CD4-positive, alpha-beta T cell treated with Interleukin-1 beta for 1 hour (primary cell): ENCODE measurements around the gene NF1.
"Not testable (repeated sequence)": the region's sequence is repeated elsewhere in the genome, so short reads cannot be mapped to it uniquely, and the experiment has no call there.

Experiments used
- DNase-seq, 2 donors: peaks; one replicate each; pipeline ENCODE4 v3.0.0-alpha.2; 2020 to 2022

Gene NF1

DNA sequence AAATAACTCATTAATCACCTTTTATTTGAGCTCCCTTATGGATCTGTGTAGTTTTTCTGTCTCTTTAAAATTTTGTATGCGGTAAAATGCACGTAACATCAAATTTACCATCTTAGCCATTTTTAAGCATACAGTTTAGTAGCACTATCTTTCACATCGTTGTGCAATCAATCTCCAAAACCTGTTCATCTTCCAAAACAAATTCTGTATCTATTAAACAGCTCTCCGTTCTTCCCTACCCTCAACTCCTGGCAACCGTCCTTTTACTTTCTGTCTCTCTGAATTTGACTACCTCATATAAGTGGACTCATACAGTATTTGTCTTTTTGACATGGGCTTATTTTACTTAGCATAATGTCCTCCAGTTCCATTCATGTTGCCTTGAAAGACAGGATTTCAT, 100.5 kb downstream of the NF1 start:
- DNase-seq = no peak

DNA sequence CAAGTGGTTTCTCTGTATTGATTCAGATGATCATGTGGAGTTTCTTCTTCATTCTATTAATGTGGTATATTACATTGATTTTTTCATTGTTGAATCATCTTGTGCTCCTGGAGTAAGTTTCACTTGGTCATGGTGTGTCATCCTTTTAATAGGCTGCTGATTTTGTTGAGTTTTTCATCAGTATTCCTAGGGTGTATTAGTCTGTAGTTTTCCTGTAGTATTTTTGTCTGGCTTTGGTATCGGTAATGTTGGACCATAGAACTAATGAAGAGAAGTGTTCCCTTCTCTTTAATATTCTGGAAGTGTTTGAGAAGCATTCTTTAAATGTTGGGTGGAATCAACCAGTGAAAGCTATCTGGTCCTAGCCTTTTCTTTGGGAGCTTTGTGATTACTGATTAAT, 103.2 kb downstream of the NF1 start:
- DNase-seq = no peak

DNA sequence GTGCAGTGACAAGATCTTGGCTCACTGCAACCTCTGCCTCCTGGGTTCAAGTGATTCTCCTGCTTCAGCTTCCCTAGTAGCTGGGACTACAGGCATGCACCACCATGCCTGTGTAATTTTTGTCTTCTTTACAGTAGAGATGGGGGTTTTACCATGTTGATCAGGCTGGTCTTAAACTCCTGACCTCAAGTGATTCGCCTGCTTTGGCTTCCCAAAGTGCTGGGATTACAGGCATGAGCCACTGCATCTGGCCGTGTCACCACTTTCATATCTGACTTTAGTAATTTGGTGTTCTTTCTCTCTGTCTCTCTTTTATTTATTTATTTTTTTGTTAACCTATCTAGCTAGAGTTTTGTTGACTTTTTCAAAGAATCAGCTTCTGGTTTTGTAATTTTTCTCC, 103.9 kb downstream of the NF1 start:
- DNase-seq = not testable (repeated sequence)

DNA sequence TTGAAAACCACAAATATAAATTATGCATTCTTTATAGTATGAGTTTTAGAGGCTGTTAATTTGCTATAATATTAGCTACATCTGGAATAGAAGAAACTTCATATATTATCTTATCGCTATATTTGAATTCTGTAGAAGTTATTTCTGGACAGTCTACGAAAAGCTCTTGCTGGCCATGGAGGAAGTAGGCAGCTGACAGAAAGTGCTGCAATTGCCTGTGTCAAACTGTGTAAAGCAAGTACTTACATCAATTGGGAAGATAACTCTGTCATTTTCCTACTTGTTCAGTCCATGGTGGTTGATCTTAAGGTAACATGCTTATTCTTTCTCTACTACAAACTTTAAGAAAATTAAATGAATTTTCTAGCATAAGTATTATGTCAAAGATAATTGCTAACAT, 105.5 kb downstream of the NF1 start:
- no peak for DNase-seq

DNA sequence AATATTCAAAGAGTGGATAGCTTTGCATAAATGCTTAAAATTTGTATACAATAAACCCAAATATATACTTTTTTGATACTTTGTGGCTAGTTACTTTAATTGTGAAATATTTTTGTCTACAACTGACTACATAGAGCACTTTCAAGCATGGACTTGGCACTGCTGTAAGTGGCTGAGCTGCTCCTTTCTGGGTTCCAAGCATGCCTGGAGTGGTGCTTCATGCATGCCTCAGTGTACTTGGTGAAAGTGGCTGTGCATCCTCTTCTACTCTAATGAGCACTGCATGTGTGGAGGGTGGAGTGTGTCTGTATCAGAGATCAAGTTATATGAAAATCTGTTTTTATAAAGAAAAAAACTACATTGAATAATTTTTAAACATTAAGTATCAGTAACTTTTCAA, 108.2 kb downstream of the NF1 start:
- no peak for DNase-seq

DNA sequence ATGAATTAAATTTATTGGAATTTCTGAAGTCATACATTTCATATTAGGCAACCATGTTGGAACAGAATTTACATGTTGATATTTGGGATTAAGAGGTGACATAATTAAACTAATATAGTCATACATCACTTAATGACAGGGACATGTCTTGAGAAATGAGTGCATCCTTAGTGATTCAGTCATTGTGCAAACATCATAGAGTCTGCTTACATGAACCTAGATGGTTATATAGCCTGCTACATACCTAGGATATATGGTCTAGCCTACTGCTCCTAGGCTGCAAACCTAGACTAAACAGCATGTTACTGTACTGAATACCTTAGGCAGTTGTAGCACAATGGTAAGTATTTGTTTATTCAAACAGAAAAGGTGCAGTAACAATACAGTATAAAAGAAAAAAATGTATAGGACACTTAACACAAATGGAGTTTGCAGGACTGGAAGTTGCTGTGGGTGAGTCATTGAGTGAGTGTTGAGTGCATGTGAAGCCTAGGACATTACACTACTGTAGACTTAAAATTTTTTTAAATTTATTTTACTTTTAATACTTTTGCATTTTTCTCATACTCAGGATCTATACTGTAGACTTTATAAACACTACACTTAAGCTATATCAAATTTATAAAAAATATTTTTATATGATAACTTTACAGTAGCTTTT, 116.7 kb downstream of the NF1 start:
- no peak for DNase-seq

DNA sequence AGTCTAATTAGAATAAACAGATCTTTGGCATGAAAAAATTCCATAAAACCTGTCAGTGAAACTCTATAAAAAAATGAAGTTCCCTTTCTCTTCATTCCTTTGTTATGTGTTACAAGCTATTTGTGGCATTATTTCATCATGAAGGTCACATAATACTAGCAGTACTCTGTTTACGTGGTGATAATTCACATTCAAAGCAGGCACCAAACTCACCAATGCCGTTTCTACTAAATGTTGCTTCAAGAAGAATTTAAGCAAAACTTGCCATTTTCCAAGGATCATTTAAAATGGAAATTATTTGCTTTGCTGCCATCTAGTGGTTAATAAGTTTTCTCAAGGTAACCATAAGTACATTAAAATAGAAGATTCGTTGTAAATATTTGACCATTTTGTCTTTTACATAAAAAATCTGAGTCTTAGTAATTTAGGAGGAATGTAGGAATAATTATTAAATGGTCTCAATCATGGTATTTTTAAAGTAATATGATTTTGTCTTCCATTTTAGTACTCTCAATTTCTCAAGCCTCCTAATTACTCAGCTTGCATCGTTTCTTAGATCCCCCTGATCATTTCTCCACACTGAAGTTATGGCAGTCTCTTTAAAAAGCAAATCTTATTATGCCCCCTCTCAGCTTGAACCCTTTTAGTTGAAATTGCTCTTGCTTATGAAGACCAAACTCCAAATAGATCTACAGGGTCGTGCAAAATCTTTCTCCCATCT, 121.4 kb downstream of the NF1 start:
- peak in 1 of 2 donors; percentile 48 for DNase-seq

DNA sequence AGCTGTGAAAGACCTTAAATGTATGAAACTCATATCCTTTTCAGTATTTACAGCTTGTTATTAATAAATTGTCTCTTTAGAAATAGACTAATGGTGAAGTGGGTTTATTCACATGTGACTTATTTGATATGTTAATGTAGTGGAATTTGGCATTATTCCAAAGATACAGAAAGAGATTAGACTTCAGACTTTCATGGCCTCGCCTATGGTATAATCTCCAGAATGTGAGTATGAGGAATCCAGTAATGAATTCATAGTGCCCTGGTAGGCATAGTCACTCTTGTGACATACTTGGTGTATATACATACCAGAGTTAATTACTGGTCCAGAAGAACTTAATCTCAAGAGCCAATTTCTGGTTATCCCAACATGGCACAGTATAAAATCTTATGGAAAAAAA, 129.6 kb downstream of the NF1 start:
- DNase-seq = no peak

DNA sequence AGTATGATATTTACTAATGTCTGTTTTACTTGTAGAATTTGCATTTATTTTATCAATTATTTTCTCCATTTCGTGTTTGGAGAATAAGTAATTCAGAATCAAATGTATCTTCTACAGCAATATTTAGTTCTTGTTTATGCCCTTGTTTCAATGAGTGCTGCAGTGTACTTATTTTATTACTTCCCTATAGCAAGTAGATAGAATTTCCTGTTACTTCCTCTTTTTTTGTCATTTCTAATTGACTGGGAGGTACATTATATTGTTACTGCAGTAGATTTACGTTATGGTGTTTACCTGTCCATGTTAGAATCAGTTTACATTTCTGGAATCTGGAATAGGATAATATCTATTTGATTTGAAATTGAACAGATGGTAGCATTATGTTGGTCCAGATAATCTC, 131.1 kb downstream of the NF1 start:
- DNase-seq = no peak

DNA sequence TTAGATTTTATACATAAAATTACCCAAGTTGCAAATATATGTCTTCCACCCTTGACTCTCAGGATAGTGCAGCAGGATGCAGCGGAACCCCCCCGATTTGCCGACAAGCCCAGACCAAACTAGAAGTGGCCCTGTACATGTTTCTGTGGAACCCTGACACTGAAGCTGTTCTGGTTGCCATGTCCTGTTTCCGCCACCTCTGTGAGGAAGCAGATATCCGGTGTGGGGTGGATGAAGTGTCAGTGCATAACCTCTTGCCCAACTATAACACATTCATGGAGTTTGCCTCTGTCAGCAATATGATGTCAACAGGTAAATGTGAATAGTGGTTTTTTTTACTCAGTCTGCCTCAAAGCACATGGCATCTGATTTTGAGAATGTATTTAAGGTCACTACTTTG, 131.6 kb downstream of the NF1 start:
- peak in 1 of 2 donors; percentile 13 for DNase-seq

DNA sequence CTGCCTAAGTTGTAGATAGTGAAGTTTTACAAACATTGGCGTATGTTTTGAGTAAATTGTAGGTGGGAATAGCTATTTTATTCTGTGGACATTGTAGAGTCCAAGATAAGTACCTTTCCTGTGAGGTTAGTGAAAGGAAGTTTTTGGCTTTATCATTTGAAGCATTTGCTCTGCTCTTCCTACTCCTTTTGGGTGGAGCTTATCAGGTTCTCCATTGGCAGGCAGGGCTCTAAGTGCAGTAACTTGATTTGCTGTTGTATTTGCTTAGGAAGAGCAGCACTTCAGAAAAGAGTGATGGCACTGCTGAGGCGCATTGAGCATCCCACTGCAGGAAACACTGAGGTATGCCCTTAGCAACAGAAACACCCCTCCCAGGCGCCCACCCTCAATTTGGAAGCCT, 132.2 kb downstream of the NF1 start:
- DNase-seq = no peak

DNA sequence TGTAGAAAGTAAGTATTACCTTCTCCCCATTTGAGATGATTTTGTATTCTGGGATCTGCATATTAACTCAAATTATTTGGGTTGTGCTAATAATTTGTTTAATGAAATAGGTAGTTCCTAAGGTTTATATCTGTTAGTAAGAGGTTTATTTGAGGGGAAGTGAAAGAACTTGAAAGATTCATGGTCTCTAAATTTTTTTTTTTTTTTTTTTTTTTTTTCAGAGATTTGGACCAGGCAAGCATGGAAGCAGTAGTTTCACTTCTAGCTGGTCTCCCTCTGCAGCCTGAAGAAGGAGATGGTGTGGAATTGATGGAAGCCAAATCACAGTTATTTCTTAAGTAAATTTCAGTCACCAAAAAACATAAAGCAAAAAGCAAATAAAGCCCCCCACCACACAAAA, 137.1 kb downstream of the NF1 start:
- DNase-seq = no peak

DNA sequence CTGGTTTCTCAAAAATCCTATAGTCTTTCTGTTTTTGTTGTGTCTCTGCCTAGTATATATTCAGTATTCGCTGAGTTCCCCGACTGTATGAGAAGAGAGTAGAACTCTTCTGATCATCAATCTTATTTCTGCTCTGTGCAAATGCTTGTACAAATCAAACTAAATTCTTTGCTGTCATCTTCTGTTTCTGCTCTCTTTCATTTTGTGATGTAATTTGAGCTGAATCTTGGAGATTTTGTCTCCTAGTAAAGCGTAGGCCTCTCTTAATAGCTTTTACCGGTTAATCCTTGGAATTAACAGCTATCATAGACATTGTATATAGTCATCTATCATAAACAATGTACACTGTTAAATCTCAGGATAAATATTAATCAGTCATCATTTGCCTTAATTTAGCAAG, 140.3 kb downstream of the NF1 start:
- DNase-seq = no peak

DNA sequence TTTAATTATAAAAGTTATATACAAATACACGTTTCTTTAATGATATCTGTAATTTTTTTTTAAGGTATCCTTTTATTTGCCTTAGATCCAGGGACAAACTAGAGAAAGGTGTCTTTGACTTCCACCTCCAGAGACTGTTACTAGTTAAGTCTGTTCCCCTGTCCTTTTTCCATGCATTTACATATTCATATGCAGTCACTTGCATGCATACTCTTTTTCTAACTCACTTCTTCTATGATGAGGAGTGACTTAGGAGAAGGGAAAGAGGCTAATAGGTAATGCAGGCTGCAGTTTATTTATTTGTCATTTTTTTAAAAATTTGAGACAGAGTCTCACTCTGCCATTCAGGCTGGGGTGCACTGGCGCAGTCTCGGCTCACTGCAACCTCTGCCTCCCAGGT, 141.4 kb downstream of the NF1 start:
- DNase-seq = no peak

DNA sequence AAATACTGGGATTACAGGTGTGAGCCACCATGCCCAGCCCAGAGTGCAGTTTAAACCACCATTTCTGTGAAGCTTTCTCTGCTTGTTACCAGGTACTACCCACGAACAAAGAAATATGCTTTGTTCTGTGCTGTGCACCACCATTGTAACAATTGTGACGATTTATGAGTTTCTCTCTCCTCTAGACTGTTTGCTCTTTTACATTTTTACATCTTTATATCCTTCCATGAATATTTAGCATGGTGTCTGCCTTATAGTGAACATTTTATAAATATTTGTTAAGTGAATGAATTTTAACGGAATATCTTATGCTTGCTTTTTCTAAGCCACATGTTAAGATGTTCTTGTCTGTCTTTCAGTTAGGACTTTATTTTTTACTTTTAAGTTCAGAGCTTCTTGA, 141.9 kb downstream of the NF1 start:
- DNase-seq = no peak

DNA sequence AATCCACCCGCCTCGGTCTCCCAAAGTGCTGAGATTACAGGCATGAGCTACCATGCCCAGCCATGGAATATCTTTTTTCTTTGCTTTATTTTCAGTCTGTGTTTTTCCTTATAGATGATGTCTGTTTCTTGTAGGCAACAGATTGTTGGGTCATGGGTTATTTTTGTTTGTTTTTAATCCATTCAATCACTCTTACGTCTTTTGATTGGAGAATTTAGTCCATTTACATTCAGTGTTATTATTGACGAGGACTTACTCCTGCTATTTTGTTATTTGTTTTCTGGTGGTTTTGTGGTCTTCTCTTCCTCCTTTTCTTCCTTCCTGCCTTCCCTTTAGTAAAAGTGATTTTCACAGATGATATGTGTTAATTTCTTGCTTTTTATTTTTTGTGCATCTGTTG, 146.3 kb downstream of the NF1 start:
- DNase-seq = no peak

DNA sequence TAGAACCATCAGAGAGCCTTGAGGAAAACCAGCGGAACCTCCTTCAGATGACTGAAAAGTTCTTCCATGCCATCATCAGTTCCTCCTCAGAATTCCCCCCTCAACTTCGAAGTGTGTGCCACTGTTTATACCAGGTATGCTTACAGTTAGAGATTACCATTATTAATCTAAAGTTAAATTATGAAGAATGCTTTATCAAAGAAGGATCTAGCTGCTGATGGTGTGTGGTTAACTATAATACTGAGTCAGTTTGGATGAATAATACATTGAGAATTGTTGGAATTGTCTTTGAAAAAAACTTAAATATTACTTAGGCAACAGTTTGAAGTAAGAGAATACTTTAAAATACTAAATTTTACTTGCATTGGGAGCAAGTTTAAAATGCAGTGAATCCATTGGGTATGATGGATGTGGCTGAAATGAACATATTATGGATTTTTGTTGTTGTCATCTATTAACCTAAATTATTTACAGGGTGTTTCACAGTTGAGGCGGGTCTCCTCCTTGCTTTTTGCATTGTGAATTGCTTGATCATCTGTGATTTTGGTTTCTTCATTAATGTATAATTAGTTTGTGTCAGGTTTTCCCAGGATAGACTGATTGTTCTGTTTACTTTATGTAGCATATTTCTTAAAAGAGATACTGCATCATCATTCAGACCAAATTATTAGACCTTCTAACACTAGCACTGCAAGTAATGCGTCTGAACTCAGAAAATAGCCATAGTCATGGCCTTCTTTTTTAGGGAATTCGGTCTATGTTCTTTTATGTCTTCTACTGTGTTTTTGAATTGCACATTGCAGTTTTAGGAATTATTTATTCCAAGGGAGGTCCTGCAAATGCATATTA, 154.4 kb downstream of the NF1 start:
- no peak for DNase-seq

DNA sequence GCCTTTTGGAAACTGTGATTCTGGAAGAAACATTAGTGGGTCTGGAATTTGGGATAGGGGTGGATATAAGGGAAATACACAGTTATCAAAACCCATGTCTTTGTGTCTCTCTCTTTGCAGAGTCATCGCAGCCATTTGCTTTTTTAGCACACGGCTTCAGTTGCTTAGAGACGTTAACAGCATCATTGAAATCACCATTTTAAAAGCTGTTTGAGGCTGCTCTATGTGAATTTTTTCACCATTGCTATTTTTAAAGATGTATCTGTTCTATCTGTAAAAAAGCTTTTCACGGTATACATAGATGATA, 155.0 kb downstream of the NF1 start:
- DNase-seq = no peak

DNA sequence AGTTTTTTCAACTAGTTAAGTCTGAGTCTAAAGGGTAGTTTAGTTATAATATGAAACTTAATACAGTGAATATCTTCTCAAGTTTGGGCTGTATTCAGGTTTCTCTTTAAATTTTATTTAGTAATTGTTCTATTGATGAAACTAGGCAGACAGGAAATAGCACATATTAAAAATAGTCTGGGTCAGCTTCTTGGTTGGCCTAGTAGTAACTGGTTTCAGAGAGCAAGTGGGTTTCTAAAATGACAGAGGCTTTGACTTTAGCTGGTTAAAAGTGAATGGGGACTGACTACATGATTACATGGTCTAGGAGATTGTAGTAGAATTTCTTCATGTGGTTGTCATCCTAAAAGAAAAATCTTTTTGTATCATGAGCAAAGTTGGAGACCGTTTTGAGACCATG, 155.5 kb downstream of the NF1 start:
- DNase-seq = no peak

DNA sequence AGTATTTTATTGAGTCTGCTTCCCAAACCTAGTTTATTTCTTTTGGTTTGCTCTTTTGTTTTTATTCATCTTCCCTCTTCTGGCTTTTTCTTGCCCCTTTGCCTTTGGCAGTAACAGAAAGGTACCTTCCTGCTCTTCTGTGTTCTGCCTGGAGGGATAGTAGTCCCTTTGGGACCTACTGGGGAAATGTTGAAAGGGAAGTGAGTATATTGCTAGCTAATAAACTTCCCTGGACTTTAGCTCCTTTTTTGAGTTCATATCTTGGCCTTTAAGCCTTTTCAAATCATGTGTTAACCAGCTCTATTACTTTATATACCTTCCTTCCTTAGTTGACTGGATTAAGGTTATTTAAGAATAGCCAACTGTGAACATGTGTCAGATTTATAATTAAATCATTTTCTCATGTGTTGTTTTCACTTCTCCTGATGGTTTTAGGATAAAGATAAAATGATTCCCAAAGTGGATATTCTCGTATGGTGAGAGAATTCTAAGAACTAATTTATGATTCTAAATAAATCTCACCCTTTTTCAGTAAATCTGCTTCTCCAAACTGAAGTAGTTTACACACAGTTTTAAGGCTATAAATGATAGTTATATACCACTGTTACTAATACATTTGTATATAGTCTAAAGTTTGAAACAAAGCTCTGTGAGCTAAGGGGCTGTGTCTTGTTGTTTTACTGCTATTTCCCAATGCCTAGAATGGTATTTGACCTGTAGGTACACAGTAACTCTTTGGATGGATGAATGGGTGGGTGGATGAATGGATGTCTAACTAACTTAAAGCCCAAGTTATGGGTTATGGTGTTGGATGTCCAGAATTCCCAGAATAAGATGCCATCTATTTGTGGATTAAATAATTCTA, 156.6 kb downstream of the NF1 start:
- DNase-seq = no peak

DNA sequence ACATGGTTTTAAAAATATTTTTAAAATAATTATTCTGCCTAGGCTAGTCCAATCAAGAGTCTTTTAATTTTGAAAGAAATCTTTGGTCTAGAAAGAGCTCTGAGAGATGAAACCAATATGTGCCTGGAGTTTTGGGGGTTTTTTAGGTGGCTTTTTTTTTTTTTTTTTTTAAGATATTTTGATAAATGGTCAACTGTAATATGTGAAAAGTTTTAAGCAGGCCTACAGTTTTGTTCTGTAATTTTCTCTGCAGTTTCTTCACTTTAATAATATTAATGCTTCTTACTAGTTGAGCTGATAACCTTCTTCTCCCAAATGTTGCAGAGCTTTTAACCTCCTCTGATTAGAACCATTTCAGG, 157.2 kb downstream of the NF1 start:
- no peak for DNase-seq

DNA sequence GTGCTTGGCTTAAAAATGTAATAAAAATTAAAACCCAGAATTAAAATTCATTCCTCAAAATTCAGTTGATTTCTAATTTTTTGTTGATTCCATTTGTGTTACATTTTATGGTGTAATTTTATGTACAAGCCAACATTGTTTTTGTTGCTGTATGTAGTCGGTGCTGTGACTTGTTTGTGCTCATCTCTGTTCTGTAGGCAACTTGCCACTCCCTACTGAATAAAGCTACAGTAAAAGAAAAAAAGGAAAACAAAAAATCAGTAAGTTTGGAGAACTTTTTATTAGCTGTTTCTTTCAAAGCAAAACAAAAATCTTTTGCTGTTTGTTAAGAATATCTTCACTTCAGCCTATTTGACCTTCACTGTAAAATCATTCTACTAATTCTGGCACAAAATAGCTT, 158.0 kb downstream of the NF1 start:
- DNase-seq = no peak

DNA sequence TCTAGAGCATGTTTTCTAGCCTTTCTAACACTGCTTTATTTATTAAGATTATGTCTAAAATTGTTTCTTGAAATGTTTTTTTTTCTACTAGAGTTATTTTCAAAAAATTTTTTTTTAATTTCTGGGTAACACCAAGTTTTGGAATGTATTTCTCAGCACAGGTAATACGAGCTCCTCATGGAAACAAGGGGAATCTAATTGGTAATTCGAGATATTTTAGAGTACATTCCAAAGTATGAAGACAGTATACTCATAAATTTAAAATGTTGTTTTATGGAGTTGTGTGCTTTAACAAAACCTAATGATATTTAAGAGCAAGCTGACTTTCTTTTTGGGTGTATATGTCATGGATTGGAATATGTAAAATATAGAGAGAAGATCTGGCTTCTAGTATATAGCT, 159.9 kb downstream of the NF1 start:
- DNase-seq = no peak
